Activated naive CD4-positive, alpha-beta T cell treated with anti-CD3 and anti-CD28 coated beads, Interleukin-2, amount 10 ng/mL, durations not matched to agents 7 days and 5 days (primary cell): Measurements from ENCODE around the gene ZNF862.

ENCODE experiments used
- CTCF ChIA-PET: fragments of 350-600 bp; sonication (Branson Sonifier 250); formaldehyde crosslinking; loops from one replicate; lab custom pipeline; 2021; ENCODE audit warnings: antibody characterized with exemption; lab: Charles Lee
- DNase-seq: peaks from one replicate; pipeline ENCODE4 v3.0.0-alpha.2; 2020
- H3K27ac Mint-ChIP-seq: one replicate; pipeline ENCODE4 v1.8.0; 2021; ENCODE audit warnings: mild to moderate bottlenecking, moderate library complexity, mixed read lengths
- H3K27me3 Mint-ChIP-seq: one replicate; pipeline ENCODE4 v1.8.0; 2021; ENCODE audit warnings: mild to moderate bottlenecking, mixed read lengths
- H3K36me3 Mint-ChIP-seq: one replicate; pipeline ENCODE4 v1.8.0; 2021; ENCODE audit warnings: mixed read lengths
- H3K4me1 Mint-ChIP-seq: one replicate; pipeline ENCODE4 v1.8.0; 2021; ENCODE audit warnings: mixed read lengths
- H3K4me3 Mint-ChIP-seq: one replicate; pipeline ENCODE4 v1.8.0; 2021; ENCODE audit warnings: mild to moderate bottlenecking, moderate library complexity, mixed read lengths
- H3K9me3 Mint-ChIP-seq: one replicate; pipeline ENCODE4 v1.8.0; 2021; ENCODE audit warnings: mixed read lengths

Gene ZNF862

DNA sequence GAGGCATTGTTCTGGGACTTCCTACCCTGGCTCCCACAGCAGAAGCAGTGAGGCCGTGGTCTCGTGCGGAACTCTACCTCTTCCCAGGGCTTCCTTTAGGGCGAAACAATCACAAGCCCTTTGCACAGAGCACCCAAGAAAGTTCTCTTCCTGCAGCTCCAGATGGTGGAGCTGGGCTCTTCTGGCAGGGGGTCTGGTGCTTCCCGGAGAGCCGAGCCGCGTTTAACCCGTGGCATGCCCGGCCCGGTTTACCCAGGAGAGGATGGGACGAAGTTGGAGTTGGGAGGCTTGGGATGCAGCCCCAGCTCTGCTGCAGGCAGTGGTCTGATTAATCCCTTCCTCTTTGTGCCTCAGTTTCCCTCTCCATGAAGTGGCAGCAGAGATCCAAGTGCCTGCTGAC lies 26.6 kb downstream of the ZNF862 start:
- H3K36me3 Mint-ChIP-seq: peaks cover 56% of the 10 kb centered on the region
- H3K27ac Mint-ChIP-seq: peak overlapping the region; percentile 98
- CTCF ChIA-PET: interaction anchor here (1.2 kb wide), 1 partner anchor 58 kb away, joined by 3 read pairs; no protein-coding TSS in a partner anchor
- no peak for DNase-seq
- H3K4me3 Mint-ChIP-seq: peak overlapping the region; percentile 13
- H3K27me3 Mint-ChIP-seq: no peaks in the 10 kb centered on the region
- no peaks in the 10 kb centered on the region for H3K9me3 Mint-ChIP-seq
- H3K4me1 Mint-ChIP-seq: peaks cover 84% of the 10 kb centered on the region

DNA sequence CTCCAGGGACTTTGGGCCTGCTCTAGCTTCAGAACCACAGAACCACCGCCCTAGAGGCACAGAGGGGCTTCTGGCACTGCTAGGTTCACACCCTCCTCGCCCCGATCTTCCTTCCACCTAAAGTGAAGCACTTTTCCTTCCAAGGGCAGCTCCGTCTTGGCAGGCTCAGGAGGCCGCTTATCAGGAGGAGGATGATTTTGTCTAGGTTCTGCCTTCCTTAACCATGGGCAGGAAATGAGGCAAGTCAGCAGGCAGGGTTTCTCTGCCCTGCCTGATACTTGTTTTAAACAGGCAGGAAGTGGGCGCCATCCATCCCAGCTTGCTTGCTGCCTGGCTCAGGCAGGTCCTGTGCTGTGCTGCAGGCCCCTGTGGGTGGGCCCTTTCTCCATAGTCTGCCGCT lies 27.3 kb downstream of the ZNF862 start:
- Mint-ChIP-seq H3K9me3 (no peaks in the 10 kb centered on the region), H3K27me3 (no peaks in the 10 kb centered on the region), H3K4me1 (peaks cover 85% of the 10 kb centered on the region), H3K4me3 (peak overlapping the region; percentile 53), H3K36me3 (peaks cover 52% of the 10 kb centered on the region), H3K27ac (peak overlapping the region; percentile 98)
- CTCF ChIA-PET: interaction anchor here (1.0 to 1.2 kb wide), 2 partner anchors 27 to 58 kb away, joined by 3 read pairs; partner anchors contain the start of gene ZNF862
- peak; percentile 84 for DNase-seq

DNA sequence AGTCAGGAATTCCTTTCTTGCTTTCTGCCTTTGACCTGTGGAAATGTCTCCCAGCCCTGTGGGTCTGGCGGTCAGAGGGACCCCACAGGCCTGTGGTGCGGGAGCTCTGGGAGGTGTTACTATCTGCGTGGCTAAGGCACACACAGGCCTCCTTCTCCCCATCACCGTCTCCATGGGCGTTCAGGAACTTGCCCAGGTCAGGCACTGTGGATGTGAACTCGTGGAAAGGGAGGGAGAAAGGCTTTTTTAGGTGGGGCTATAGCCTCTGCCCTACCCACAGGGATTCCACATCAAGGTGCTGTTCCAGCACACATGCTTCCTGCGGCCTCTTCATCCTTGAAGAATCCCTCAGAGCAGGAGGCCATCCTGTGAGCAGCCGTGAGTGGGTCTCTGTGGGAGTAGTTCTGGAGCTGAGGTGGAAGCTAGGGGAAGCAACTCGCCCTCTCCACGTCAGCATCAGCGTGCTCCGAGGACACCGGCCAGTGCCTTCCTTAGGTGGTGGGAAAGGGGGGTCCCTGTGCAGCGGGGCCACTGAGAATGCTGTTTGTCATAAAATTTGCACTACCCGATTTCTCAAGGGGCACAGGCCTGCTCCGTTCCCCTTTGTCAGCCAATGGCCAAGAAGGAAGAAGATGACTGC lies 28.1 kb downstream of the ZNF862 start:
- H3K4me1 Mint-ChIP-seq: peaks cover 92% of the 10 kb centered on the region
- H3K9me3 Mint-ChIP-seq: no peaks in the 10 kb centered on the region
- CTCF ChIA-PET: interaction anchor here (1.0 to 1.2 kb wide), 2 partner anchors 28 to 59 kb away, joined by 3 read pairs; partner anchors contain the start of gene ZNF862
- peak overlapping the region; percentile 98 for H3K27ac Mint-ChIP-seq
- no peaks in the 10 kb centered on the region for H3K27me3 Mint-ChIP-seq
- no peak for DNase-seq
- peaks cover 47% of the 10 kb centered on the region for H3K36me3 Mint-ChIP-seq
- H3K4me3 Mint-ChIP-seq: no peak overlapping the region

DNA sequence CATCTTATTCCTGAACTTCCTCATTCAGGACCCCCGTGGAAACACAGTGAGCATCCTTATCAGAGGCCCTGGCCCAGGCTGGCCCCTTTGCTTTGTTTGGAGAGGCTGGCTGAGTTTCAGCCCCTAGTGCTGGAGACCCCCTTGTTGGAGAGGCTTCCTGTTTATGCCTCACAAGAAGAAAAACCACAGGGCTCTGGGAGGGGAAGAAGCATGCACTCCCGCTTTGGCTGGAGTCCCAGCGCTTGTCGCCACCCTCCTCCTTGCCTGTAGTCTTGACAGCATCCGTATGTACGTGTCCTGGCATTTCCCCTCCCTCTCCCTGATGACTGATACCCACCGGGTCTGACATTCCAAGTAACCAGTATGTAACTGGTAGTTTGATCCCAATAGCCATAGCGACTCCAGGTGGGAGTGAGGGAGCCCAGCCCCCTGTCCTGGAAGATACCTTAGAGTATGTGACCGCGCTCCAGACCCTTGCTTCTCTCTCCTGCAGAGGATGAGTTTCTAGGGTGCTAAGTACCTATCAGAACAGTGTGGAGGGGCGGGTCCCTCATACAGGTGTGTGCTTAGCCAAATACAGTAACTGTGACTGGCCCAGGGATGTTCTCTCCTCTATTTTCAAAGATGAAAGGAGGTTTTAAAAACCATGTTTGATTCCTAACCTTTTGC lies 28.7 kb downstream of the ZNF862 start:
- Mint-ChIP-seq H3K4me3 (peak overlapping the region; percentile 23), H3K27me3 (no peaks in the 10 kb centered on the region), H3K27ac (peak overlapping the region; percentile 98), H3K4me1 (peaks cover 95% of the 10 kb centered on the region), H3K9me3 (no peaks in the 10 kb centered on the region), H3K36me3 (peaks cover 45% of the 10 kb centered on the region)
- CTCF ChIA-PET: no interaction called here
- no peak for DNase-seq

DNA sequence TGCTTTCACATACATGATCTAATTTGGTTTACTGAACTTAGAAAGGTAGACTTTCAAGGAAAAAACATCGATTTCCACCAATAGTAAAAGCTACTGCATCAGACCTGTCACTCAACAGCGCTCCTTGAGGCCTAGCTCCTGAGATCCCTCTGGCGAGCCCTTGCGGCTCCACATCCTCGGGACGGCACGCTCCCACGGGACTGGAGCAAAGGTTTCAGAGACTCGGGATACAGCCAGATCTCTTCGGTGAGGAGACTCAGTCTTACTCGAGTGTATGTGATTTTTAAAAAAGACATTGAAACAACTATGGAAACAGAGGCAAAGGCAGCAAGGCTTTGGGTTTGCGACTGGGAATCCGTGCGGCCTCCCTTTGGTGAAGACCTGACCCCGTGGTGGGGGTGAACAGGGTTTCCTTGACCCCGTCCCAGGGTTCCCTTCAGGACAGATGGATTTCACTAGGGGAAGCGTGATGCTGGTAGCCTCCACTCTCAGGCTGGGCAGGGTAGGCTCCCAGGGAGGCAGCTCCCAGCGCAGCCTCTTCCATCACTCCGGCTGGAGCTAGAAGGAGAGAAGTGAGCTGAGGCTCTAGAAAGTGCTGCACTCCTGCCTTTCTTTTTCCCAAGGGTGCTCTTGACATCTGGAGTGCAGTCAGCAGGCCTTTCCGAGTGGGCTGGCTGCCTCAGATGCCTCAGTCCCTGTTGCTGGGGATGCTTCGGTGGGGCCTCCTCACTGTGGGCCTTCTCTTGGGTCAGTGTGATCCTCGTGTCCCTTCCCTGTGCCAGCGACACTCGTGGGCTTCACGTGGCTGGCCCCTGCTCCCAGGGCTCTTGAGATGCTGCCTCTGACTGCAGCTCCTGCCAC lies 29.8 kb downstream of the ZNF862 start:
- Mint-ChIP-seq H3K9me3 (no peaks in the 10 kb centered on the region), H3K4me1 (peaks cover 98% of the 10 kb centered on the region), H3K27ac (peak overlapping the region; percentile 98), H3K36me3 (peaks cover 38% of the 10 kb centered on the region), H3K27me3 (no peaks in the 10 kb centered on the region), H3K4me3 (peak overlapping the region; percentile 35)
- CTCF ChIA-PET: interaction anchor here (0.6 to 4.6 kb wide), 2 partner anchors 16 to 26 kb away, joined by 3 to 31 read pairs; no protein-coding TSS in a partner anchor
- no peak for DNase-seq

DNA sequence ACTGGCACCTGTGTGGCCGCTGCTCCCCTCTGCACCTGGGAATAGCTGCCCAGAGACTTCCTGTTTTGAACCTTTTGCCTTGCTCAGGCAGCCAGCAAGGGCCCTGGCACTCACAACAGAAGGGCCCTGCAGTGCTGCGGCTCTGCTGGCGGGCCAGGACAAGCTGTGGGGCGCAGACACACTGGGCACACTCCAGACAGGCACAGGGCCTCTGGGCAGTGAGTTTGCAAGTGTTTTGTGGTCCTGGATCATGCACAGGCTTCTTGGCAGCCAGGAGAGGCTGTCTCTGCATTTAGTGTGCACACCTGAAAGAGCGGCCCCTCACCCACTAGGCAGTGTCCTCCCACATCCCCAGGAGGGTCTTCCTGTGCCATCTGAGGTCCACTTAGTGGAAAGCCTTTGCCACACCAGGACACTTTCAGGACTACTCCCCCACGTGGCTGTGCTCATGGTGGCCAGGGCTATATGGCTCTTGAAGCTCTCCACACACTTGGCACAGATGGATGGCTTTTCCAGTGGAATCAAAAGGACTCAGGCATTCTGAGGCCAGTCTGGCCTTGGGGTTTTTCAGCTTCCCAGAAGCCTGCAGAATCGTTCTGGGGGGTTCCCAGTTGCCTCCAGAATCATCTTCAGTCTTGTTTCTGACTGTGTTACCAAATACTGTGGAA lies 30.6 kb downstream of the ZNF862 start:
- Mint-ChIP-seq H3K9me3 (no peaks in the 10 kb centered on the region), H3K27me3 (no peaks in the 10 kb centered on the region), H3K4me1 (peaks cover 92% of the 10 kb centered on the region), H3K27ac (peak overlapping the region; percentile 98), H3K4me3 (peak overlapping the region; percentile 37), H3K36me3 (peaks cover 35% of the 10 kb centered on the region)
- no peak for DNase-seq
- CTCF ChIA-PET: interaction anchor here (0.6 to 4.6 kb wide), 3 partner anchors 16 to 30 kb away, joined by 3 to 31 read pairs (median 10); partner anchors contain the start of gene ZNF862

DNA sequence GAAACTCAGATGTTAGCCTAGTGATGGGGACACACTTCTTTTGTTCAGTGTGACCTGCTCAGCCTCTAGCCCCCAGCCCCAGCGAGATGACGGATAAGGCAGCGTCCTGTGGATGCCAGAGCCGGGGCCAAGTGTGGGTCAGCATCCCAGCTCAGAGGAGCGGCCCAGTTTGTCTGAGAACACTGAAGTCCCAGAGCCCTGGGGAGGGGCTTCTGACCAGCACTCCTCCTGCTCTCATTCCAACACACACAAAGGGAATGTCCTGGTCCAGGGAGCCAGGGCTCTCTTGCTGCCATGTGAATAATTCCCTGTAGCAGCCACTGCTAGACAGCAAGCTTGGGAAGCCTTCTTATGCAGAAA lies 31.1 kb downstream of the ZNF862 start:
- Mint-ChIP-seq H3K9me3 (no peaks in the 10 kb centered on the region), H3K36me3 (peaks cover 34% of the 10 kb centered on the region), H3K27me3 (no peaks in the 10 kb centered on the region), H3K27ac (peak overlapping the region; percentile 98), H3K4me3 (peak overlapping the region; percentile 62), H3K4me1 (peaks cover 89% of the 10 kb centered on the region)
- DNase-seq: no peak
- CTCF ChIA-PET: interaction anchor here (1.2 to 4.6 kb wide), 3 partner anchors 8 to 31 kb away, joined by 6 to 31 read pairs (median 10); partner anchors contain the start of gene ZNF862

DNA sequence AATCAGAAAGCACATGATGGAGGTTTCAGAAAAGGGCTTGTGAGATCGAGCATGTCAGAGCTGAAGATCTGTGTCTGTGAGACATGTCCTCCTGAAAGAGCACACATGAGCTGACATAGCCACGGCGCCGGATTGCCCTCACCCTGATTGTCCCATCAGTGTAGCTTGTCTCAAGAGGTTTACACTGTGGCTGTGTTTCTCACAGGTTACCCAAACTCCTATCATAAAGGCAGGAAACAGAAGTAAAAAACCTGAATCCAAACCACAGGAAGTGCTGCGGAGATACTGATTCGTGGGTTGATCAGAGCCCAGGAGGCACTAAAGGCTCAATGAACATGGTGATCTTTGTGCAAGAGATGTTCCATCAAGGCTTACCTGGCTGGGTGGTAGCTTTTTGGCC lies 31.7 kb downstream of the ZNF862 start:
- CTCF ChIA-PET: interaction anchor here (1.2 to 4.6 kb wide), 3 partner anchors 8 to 31 kb away, joined by 6 to 31 read pairs (median 10); partner anchors contain the start of gene ZNF862
- peaks cover 32% of the 10 kb centered on the region for H3K36me3 Mint-ChIP-seq
- H3K4me1 Mint-ChIP-seq: peaks cover 89% of the 10 kb centered on the region
- H3K4me3 Mint-ChIP-seq: peak overlapping the region; percentile 62
- H3K9me3 Mint-ChIP-seq: no peaks in the 10 kb centered on the region
- H3K27me3 Mint-ChIP-seq: no peaks in the 10 kb centered on the region
- peak overlapping the region; percentile 98 for H3K27ac Mint-ChIP-seq
- DNase-seq: peak; percentile 72

DNA sequence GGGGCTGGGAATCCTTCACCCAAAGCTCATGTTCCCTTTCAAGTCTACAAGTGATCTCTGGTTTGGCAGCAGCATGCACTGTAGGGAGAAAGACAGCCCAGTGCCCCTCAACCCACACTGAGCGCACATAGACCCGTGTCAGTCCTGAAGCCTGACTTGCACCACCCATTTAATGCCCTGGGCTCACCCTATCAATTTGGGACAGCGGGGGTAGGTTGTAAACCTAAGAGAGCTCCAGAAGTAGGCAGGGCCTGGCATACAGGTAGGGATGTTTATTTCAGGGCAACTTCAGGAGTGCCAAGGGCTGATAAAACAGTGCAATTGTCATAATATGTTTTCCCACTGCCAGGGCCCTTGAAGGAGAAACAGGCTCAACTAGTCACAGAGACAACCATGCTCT lies 32.1 kb downstream of the ZNF862 start:
- no peak for DNase-seq
- Mint-ChIP-seq H3K4me3 (peak overlapping the region; percentile 40), H3K36me3 (peaks cover 33% of the 10 kb centered on the region), H3K27me3 (no peaks in the 10 kb centered on the region), H3K9me3 (no peaks in the 10 kb centered on the region), H3K4me1 (peaks cover 89% of the 10 kb centered on the region), H3K27ac (peak overlapping the region; percentile 98)
- CTCF ChIA-PET: interaction anchor here (1.2 to 4.6 kb wide), 3 partner anchors 9 to 32 kb away, joined by 6 to 31 read pairs (median 10); partner anchors contain the start of gene ZNF862

DNA sequence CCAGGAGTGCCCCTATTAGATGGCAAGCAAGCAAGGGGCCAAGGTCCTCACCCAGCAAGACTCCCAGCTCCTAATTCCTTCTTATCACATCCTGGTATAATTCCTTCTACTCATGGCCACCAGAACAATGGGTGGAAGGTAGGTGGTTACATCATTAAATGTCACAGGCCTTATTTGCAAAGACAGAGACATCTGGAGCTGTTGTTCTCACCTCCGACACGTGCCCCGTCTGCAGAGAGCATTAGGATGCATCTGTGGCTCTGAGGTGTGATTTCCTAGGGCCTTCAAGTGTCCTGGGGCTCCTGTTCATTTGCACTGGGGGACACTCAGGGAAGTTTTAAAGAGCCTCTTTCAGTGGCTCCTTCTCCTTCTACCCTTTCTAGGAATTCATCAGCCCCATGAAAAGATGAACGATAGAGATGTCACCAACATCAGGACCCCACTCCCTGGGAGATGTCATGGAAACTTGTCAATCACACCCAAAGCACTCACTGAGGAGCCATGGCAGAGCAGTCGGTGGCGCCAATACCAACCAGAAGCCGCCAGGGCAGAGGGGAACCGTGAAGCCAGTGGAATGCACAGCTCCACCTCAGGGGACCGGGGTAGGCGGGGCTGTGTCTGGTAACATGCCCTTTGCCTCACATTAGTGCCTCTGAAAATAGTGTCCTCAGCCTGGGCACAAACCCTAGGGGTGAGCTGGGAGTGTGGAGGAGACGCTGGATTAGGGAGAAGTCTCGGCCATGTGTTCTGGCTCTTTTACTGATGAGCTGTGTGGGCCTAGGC lies 32.7 kb downstream of the ZNF862 start:
- peak overlapping the region; percentile 98 for H3K27ac Mint-ChIP-seq
- CTCF ChIA-PET: interaction anchor here (1.4 to 4.6 kb wide), 3 partner anchors 9 to 16 kb away, joined by 4 to 31 read pairs (median 6); no protein-coding TSS in a partner anchor
- H3K9me3 Mint-ChIP-seq: no peaks in the 10 kb centered on the region
- peak; percentile 45 for DNase-seq
- no peaks in the 10 kb centered on the region for H3K27me3 Mint-ChIP-seq
- H3K36me3 Mint-ChIP-seq: peaks cover 35% of the 10 kb centered on the region
- peaks cover 89% of the 10 kb centered on the region for H3K4me1 Mint-ChIP-seq
- H3K4me3 Mint-ChIP-seq: peak overlapping the region; percentile 41

DNA sequence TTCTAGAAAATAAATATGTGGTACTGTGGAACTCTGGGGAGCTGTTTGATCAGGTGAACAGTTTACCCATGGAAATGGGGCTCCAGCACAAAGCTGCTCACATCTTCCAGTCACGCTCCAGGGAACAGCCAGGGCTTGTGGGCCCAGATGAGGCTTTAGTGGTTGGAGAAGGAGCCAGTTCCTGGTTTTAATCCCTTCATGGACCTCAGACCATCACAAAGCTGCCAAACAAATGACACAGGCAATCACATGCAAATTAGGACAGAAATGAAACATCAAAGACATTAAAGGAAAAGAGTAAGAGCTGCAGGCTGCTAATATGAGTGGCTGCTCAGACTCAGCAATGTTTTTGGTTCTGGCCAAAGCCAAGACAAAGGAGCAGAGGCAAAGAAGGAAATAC lies 33.4 kb downstream of the ZNF862 start:
- Mint-ChIP-seq H3K27ac (peak overlapping the region; percentile 98), H3K9me3 (no peaks in the 10 kb centered on the region), H3K4me1 (peaks cover 87% of the 10 kb centered on the region), H3K27me3 (no peaks in the 10 kb centered on the region), H3K36me3 (peaks cover 37% of the 10 kb centered on the region), H3K4me3 (peak overlapping the region; percentile 41)
- no peak for DNase-seq
- CTCF ChIA-PET: interaction anchor here (0.7 to 4.6 kb wide), 3 partner anchors 13 to 34 kb away, joined by 3 to 31 read pairs (median 4); partner anchors contain the start of gene ZNF862

DNA sequence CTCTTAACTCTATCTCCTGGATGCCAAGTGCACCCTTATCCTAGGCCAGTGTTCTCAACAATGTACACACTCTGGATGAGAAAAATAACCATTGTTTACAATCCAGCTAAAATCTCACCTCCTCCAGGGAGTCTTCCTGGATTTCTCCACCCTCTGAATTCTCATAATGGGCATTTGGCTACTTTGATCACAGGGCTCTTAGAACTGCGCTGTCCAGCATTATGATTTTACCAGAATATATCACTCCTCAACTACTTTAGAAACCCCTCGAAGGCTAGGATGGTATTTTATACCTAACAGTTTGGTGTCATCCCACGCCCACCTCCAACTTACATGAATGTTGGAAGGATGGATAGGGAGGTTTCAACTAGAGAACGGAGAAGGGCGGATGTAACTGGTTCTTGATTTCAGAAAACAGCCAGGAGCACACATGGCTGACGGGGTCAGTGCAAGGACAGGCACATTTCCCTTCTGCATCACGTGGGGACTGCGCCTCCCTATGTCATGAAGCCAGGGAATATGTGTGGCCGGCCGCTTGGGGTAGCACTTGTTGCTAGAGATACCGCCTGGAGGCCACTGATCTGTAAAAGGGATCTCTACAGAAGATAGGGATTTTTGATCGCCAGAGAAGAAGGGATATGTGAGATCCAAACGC lies 34.4 kb downstream of the ZNF862 start:
- Mint-ChIP-seq H3K36me3 (peaks cover 34% of the 10 kb centered on the region), H3K27ac (peak overlapping the region; percentile 85), H3K27me3 (no peaks in the 10 kb centered on the region), H3K4me3 (peak overlapping the region; percentile 78), H3K4me1 (peaks cover 86% of the 10 kb centered on the region), H3K9me3 (no peaks in the 10 kb centered on the region)
- CTCF ChIA-PET: interaction anchor here (4.6 kb wide), 1 partner anchor 12 kb away, joined by 31 read pairs; no protein-coding TSS in a partner anchor
- peak; percentile 55 for DNase-seq
